ENCODE results near the gene STOX2.

STOX2 gene

GRCh38 chr4:183987987-183988392, 82.9 kb downstream of the STOX2 start:
- DNase-seq: no peak

- no peak for DNase-seq
Measured at GRCh38 chr4:183988874-183989273, 83.8 kb downstream of the STOX2 start.

GRCh38 chr4:183989461-183989860, 84.4 kb downstream of the STOX2 start:
- DNase-seq: no peak

- no peak for DNase-seq
Measured at GRCh38 chr4:183989931-183990330, 84.8 kb downstream of the STOX2 start.

DNA sequence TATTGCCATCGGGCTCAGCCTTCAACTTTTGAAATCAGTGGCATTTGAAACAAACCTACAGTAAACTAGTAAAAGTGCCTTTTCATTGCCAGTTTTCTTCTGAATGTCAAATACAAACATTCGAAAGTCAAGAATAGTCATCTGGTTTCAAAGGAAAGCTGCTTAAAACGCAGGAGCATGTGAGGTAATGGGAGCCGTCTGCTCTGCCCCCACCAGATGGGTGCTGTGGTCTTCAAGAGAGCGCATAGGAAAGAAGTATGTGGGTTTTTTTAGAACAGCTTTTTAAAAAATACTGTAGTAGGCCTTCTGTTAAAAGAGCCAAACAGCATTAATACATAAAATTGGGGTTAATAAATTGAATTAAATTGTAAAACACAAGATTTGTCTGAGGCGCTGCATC, 88.6 kb downstream of the STOX2 start:
- DNase-seq: no peak

- DNase-seq: no peak
Measured at GRCh38 chr4:183995570-183995969, 90.5 kb downstream of the STOX2 start.

- DNase-seq: no peak
Measured at GRCh38 chr4:183996868-183997267, 91.8 kb downstream of the STOX2 start.

- no peak for DNase-seq
Measured at GRCh38 chr4:183999435-183999834, 94.3 kb downstream of the STOX2 start.

DNA sequence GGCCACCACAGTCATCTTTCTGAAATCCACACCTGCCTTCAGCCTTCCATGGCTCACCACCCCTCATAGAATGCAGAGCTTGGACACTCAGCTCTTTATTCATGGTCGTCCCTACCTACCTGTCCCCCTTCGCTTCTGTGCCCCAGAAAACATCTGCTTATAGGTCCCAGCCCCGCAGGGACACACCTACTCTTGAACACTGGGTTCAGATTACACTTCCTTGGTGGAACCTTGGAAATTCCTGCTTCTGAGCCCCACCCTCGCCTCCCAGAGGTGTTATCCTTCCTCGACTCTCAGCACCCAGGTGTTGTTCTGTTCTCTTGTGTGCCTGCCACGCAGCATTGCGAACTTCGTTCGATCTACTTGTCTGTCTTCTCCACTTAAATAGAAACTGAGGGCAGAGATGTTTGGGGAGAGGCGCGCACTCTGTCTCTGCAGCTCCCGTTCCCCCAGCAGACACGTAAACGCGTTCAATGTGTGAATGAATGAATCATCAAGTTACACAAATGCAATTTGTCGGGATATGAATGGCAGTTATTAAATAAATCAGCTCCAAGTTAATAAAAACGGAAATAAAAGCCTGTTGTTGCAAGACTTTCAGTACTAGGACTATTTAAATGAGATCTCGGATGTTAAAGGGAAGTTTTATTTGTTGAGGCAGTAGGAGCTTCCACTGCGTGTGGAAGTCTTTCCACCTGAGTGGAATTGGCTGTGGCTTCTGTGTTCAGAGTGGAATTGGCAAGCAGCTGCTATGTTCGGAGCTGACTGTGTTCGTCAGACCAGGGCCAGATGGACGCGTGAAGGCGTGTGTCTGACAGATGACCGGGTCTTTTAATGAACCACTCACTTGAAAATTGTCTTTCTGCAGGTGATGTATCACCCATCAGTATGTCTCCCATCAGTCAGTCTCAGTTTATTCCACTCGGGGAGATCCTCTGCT, 95.6 kb downstream of the STOX2 start:
- DNase-seq: no peak

DNA sequence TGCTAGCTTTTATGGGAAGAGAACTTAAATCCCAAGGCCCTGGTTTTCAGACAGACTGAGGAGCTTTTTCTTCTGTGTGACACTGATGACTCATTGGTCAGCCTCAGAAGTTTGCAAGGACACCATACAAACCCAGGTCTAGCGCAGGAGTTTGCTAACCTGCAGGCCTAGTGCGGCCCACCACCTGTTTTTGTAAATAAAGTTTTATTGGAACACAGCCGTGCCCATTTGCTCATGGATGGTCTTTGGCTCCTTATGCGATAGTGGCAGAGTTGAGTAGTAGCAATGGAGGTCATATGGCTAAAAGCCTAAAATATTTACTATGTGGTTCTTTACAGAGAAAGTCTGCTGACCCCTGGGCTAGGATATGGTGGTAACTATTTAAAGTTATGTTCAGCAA, 98.3 kb downstream of the STOX2 start:
- no peak for DNase-seq

DNA sequence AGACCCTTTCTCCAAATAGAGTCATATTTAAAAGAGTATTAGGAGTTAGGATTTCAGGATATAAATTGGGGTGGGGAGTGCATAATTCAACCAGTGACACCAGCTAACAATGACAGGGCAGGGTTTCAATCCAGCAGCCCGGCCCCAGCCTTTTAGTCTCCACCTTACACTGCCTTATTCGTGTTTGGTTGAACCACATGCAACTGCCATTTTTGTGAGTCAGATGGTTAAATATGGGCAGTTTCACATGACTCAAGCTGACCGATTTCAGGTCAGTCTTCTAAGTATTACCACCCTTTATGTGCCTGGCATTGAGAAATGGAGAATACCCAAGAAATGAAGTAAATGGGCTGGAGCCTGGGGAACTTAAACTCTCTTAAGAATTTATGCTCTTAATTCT, 102.8 kb downstream of the STOX2 start:
- DNase-seq: no peak

GRCh38 chr4:184010696-184011095, 105.6 kb downstream of the STOX2 start:
- DNase-seq: no peak

- no peak for DNase-seq
Measured at GRCh38 chr4:184011826-184012380, 106.8 kb downstream of the STOX2 start.

DNA sequence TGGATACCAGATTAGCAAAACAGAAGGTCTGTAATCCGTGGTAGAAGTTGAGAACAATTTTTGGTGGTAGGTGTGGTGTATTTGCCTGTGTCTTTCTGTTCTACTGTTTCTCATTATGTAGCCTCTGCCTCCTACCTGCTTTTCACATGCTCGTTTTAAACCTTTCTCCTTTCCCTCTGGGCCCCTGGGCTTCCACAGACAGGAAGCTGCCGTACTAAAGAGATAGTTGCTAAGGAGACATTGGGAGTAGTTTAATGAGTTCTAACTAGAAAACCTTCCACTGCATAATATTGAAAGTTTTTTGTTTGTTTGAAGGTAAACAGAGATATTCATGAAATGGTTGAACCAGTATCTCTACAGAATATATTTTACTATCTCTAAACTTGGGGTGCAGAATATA, 107.8 kb downstream of the STOX2 start:
- DNase-seq: no peak

DNA sequence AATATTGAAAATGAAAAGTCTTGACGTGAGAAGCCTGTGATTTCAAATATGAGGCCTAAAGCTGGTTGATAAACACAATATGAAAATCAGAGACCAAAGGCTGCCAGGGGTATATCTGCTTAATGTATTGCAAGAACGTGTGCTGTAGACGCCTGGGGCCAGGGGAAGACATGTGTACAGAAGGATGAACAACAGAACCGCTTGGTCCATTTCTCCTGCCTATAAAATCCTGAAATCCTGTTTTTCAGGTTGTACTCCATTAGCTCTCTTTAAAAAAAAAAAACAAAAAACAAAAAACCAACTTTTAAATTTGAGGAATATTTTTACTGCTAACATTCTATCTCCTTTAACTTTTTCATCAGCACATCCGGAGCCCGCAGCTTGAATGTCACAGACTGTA, 109.2 kb downstream of the STOX2 start:
- no peak for DNase-seq

DNA sequence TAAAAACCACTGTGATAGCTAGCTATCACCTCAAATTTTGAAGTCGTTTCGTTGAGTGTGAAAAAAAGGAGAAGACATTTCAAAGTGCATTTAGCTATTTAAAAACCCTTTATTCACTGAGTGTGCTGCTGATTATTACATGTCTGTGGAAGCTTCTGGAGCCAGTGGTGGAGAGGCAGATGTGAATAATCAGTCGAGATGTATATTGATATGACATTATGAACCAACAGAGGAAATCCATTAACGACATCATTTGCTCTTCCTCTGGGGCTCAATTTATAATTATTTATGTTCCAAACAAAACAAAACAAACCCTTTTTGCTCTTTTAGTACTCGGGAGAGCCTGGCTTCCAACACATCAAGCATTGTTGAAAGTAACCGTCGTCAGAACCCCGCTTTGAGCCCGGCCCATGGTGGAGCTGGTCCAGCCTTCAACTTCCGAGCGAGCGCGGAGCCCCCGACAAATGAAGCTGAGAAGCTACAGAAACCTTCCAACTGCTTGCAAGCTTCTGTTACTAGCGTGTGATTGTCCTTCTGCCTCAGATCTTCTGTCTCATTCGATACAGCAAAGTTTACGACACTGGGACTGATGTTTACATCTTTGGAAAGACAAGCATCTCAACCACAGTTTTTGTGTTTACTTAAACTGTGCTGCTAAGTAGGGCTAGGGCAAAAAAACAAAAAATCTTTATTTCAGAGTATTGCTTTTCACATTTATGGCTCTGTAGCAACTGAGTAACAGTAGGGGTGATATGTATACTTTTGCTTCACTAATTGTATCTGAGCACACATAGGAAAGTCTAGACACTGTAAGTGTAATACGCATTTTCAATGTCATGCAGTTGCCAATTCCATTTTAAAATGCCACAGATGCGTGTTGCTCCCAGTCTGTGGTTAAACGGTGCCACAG, 111.9 kb downstream of the STOX2 start:
- DNase-seq: no peak

- DNase-seq: no peak
Measured at GRCh38 chr4:184019076-184019475, 114.0 kb downstream of the STOX2 start.

GRCh38 chr4:184019667-184020623, 114.8 kb downstream of the STOX2 start:
- no peak for DNase-seq

DNA sequence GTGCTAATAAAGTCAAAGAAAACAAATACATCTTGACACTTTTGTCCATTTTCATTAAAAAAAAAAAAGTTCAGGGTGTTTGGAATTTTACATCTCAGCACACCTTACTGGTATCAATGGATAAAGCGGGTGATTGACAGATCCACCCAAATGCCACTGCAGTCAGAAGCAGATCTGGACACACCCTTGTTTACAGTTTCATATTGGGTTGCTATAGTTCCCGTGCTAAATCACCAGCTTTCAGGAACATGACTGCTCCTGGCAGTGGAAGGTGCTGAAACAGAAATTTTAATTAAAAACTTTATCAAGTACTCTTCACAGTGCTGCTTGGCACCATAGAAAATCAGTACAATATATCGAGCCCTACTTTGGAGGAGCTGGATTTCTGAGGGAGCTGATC, 116.3 kb downstream of the STOX2 start:
- DNase-seq: no peak

GRCh38 chr4:184022679-184023383, 117.7 kb downstream of the STOX2 start:
- DNase-seq: no peak

DNA sequence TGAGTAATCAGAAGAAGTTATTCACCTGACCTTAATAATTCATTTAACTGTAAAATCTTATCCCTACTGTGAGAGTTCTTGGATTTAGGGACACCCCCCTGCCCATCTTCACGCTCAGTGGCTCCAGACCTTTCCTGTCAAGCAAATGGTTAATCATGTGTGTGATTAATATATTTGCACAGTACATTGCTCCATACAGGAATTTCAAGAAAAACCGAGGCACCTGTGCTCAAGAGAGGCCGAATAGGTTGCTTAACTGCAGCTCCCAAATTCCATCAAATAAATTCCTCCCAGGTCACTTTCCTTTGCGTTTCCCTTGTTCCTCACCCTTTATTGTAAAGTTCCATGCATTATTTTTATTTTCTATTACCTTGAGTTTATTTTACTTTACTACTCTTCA, 119.5 kb downstream of the STOX2 start:
- no peak for DNase-seq

Measured in CD4-positive, alpha-beta T cell treated with Interleukin-17A for 1 hour (primary cell).